Astrocyte of the spinal cord (primary cell): Measurements from ENCODE around the gene CHTF8.

Experiments
- DNase-seq: peaks from one replicate; pipeline ENCODE4 v3.0.0; 2011; ENCODE audit warnings: low read depth, low spot score
- H3K4me3 ChIP-seq: 2 replicates; pipeline ENCODE4 v1.5.1; 2011; ENCODE audit warnings: low read depth, mild to moderate bottlenecking, low read length, moderate library complexity
- in situ Hi-C: cut with HindIII; loops from 2 replicates; pipeline ENCODE4 v1.10.0; 2017; ENCODE audit warnings: low sequenced_read_pairs
- TF ChIP-seq, protein P1 (sequence below): IDR thresholded peaks from 2 replicates; pipeline ENCODE4 v1.5.1; 2012; ENCODE audit warnings: low read depth, mild to moderate bottlenecking, low read length, inconsistent platforms

The CHTF8 gene

DNA sequence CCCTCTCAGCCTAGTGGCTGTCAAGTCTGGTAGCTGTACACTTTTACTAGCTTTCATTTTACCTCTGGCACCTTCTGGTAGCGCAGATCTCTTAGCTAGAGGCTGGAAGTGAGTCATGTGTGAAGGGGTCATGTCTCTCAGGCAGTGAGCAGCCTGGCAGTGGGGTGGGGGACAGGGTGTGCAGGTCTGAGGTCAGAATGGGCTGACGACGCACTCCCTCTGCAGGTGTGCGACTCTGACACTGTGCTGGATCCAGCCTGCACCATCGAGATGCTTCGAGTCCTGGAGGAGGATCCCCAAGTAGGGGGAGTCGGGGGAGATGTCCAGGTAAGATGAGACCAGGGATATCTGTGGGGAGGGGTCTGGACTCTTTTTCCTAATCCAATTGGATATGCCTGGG is 19.2 kb downstream of the CHTF8 start:
- DNase-seq, result no peak
- no peak overlapping the region for H3K4me3 ChIP-seq
- in situ Hi-C loops, result no loop called here
- TF ChIP-seq, protein P1, sequence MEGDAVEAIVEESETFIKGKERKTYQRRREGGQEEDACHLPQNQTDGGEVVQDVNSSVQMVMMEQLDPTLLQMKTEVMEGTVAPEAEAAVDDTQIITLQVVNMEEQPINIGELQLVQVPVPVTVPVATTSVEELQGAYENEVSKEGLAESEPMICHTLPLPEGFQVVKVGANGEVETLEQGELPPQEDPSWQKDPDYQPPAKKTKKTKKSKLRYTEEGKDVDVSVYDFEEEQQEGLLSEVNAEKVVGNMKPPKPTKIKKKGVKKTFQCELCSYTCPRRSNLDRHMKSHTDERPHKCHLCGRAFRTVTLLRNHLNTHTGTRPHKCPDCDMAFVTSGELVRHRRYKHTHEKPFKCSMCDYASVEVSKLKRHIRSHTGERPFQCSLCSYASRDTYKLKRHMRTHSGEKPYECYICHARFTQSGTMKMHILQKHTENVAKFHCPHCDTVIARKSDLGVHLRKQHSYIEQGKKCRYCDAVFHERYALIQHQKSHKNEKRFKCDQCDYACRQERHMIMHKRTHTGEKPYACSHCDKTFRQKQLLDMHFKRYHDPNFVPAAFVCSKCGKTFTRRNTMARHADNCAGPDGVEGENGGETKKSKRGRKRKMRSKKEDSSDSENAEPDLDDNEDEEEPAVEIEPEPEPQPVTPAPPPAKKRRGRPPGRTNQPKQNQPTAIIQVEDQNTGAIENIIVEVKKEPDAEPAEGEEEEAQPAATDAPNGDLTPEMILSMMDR, result no peak

DNA sequence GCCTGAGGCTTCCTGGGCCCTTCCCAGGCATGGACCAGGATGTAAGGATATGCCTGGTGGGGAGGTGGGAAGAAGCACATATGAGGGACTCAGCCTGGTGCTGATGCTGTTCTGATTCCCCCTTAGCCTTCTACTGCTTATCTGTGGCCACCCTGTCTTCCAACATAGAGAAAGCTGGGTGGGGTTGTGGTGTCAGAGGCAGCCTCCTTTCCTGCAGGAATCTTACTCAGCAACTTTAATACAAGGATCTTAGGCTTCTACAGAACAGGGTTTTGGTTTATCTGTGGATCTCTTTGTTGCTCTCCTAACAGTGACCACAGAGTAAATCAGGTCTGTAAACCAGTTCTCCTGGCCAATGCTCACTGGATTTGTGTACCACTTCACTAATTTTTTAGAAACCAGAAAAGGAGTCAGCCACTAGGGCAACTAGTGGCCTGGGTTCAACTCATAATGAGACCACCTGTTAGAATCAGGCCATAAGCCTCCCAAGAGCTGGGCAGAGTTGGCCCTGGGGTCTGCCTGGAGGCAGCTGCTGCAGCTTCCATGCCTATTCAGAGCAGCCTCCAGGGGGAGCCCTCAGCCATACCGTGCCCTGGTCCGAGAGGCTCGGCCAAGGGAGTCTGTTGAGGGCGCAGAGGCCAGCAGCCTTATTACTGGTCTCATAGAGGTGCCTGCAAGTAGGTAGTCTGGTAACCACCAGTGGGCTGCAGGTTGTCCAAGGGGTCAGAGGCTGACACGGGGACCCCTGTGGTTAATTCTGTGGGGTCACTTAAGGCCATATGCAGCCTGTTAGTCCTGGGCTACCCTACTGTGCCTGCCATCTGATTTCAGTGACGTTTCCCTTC is 19.9 kb downstream of the CHTF8 start:
- H3K4me3 ChIP-seq, result no peak overlapping the region
- TF ChIP-seq, protein P1, result peak; percentile 88
- no peak for DNase-seq
- in situ Hi-C loops, result no loop called here

DNA sequence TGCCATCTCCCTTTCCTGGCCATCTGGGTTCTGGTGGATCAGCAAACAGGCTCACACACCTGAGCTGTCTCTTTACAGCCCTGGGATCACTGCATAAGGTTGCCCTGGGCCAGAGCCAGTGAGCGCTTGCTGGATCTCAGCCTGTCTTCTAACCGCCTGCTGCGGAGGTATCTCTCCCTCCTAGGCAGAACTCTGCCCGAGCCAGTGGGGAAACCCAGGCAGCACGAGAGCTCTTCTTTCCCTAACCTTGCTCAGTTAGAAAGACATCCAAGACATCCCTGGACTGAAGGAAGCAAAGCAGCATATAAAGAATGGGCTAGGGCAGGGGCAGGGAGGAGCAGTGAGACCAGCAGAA is 20.5 kb downstream of the CHTF8 start:
- no peak overlapping the region for H3K4me3 ChIP-seq
- in situ Hi-C loops, result no loop called here
- TF ChIP-seq, protein P1, result no peak
- DNase-seq, result no peak

DNA sequence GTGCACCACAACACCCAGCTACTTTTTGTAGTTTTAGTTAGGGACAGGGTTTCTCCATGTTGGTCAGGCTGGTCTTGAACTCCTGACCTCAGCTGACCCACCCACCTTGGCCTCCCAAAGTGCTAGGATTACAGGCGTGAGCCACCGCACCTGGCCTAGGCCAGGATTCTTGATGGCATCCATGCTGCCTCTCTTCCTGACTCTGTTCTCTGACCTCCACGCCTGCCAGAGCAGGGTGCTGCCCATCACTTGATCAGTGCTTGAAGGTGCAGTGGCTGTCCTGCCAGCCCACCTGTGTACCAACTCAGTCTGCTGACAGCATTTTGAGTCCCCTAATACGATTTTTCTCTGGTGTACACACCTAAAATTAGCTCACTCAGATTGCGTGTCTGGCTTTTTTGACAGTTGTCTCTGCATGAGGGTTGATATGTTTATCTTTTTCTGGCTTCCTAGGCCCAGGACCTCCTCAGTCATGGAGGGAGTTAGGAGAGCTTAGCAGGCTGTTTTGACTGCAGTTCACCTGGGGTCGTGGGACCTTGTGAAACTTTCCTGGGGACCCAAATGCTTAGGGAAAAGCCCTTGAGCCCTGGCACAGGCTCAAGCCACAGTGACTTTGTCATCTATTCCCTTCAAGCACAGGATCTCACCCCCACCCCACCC is 21.0 kb downstream of the CHTF8 start:
- no peak for DNase-seq
- no peak overlapping the region for H3K4me3 ChIP-seq
- TF ChIP-seq, protein P1, result no peak
- in situ Hi-C loops, result no loop called here

DNA sequence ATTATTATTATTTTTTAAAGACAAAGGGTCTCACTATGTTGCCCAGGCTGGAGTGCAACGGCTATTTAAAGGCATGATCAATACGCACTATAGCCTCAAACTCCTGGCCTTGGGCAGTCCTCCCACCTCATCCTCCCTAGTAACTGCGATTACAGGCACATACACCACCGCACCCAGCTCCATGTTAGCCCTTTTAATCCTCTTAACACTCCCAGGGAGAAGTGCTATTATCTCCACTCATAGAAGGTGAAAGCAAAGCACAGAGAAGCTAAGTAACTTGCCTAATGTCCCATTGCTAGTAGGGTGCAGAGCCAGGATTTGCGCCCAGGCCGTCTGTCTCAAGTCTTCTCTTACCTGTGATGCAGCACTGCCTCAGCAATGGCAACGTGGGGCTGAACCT is 22.0 kb downstream of the CHTF8 start:
- no peak overlapping the region for H3K4me3 ChIP-seq
- no peak for DNase-seq
- TF ChIP-seq, protein P1, result no peak
- in situ Hi-C loops, result no loop called here

DNA sequence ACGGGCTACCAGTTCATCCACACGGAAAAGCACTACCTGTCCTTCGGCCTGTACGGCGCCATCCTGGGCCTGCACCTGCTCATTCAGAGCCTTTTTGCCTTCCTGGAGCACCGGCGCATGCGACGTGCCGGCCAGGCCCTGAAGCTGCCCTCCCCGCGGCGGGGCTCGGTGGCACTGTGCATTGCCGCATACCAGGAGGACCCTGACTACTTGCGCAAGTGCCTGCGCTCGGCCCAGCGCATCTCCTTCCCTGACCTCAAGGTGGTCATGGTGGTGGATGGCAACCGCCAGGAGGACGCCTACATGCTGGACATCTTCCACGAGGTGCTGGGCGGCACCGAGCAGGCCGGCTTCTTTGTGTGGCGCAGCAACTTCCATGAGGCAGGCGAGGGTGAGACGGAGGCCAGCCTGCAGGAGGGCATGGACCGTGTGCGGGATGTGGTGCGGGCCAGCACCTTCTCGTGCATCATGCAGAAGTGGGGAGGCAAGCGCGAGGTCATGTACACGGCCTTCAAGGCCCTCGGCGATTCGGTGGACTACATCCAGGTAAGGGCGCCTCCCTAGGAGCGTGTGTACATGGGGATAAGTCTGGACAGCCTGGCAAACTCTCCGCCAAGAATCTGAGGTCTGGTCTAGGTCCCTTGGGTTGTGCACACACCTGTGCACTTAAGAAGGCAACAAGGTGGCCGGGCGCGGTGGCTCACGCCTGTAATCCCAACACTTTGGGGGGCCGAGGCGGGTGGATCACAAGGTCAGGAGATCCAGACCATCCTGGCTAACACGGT is 22.7 kb downstream of the CHTF8 start:
- DNase-seq, result no peak
- in situ Hi-C loops, result no loop called here
- TF ChIP-seq, protein P1, result no peak
- H3K4me3 ChIP-seq, result no peak overlapping the region
